ENCODE results near the gene CCNL2.
A peak's percentile ranks its signal among the peaks of the same experiment; 100 is the strongest.
"Not testable (repeated sequence)": the region's sequence is repeated elsewhere in the genome, so short reads cannot be mapped to it uniquely, and the experiment has no call there.

Gene CCNL2

GRCh38 chr1:1399872-1400575 lies 889 bp upstream of the CCNL2 start:
- no peak for DNase-seq (ENCODE audit: low spot score)

- DNase-seq (ENCODE audit: low spot score) = no peak
Measured at GRCh38 chr1:1398677-1399186, 403 bp downstream of the CCNL2 start.

GRCh38 chr1:1397839-1398523 lies 1.2 kb downstream of the CCNL2 start:
- no peak for DNase-seq (ENCODE audit: low spot score)

- no peak for DNase-seq (ENCODE audit: low spot score)
Measured at GRCh38 chr1:1395166-1395565, 4.0 kb downstream of the CCNL2 start.

- DNase-seq (ENCODE audit: low spot score) = no peak
Measured at GRCh38 chr1:1394116-1394515, 5.0 kb downstream of the CCNL2 start.

- no peak for DNase-seq (ENCODE audit: low spot score)
Measured at GRCh38 chr1:1393428-1393827, 5.7 kb downstream of the CCNL2 start.

GRCh38 chr1:1393014-1393413 lies 6.1 kb downstream of the CCNL2 start:
- DNase-seq (ENCODE audit: low spot score) = no peak

GRCh38 chr1:1391225-1391624 lies 7.9 kb downstream of the CCNL2 start:
- no peak for DNase-seq (ENCODE audit: low spot score)

GRCh38 chr1:1390675-1391074 lies 8.5 kb downstream of the CCNL2 start:
- no peak for DNase-seq (ENCODE audit: low spot score)

- no peak for DNase-seq (ENCODE audit: low spot score)
Measured at GRCh38 chr1:1388078-1388472, 11.1 kb downstream of the CCNL2 start.

GRCh38 chr1:1387098-1388077 lies 11.7 kb downstream of the CCNL2 start:
- DNase-seq (ENCODE audit: low spot score) = no peak

- no peak for DNase-seq (ENCODE audit: low spot score)
Measured at GRCh38 chr1:1385931-1386330, 13.2 kb downstream of the CCNL2 start.

- DNase-seq (ENCODE audit: low spot score) = not testable (repeated sequence)
Measured at GRCh38 chr1:1385339-1385738, 13.8 kb downstream of the CCNL2 start.

- no peak for DNase-seq (ENCODE audit: low spot score)
Measured at GRCh38 chr1:1381294-1381693, 17.8 kb downstream of the CCNL2 start.

- DNase-seq (ENCODE audit: low spot score) = no peak
Measured at GRCh38 chr1:1380860-1381259, 18.3 kb downstream of the CCNL2 start.

- DNase-seq (ENCODE audit: low spot score) = no peak
Measured at GRCh38 chr1:1377540-1378205, 21.5 kb downstream of the CCNL2 start.

GRCh38 chr1:1376551-1377226 lies 22.4 kb downstream of the CCNL2 start:
- DNase-seq (ENCODE audit: low spot score) = no peak

GRCh38 chr1:1374929-1375662 lies 24.0 kb downstream of the CCNL2 start, which contains the start of gene AURKAIP1:
Gene AURKAIP1, minus strand, starts transcription at chr1:1375207. Its CDS starts 451 bp downstream, at chr1:1374756.
- peak; percentile 100 for DNase-seq (ENCODE audit: low spot score)

- no peak for DNase-seq (ENCODE audit: low spot score)
Measured at GRCh38 chr1:1374589-1374928, 24.6 kb downstream of the CCNL2 start.

- no peak for DNase-seq (ENCODE audit: low spot score)
Measured at GRCh38 chr1:1373815-1374588, 25.1 kb downstream of the CCNL2 start.
